SK-N-SH treated with all-trans-retinoic acid at 6 μM for 48 hours (cell line): ENCODE data around the gene ABCD1.

Experiments used
- ATAC-seq: fragments of 200-7000 bp; cut with Tn5 transposase; 3 replicates; pipeline ENCODE4 v1.9.1; 2020; ENCODE audit warnings: mild to moderate bottlenecking, moderate library complexity
- ARNTL ChIP-seq: fragments of 450-650 bp; formaldehyde crosslinking; IDR thresholded peaks from 2 replicates; pipeline ENCODE4 v1.5.0; 2020; ENCODE audit warnings: low read depth, mild to moderate bottlenecking, moderate library complexity, borderline replicate concordance
- CSDC2 ChIP-seq: fragments of 250-450 bp; sonication (Bioruptor Pico); IDR thresholded peaks from 2 replicates; pipeline ENCODE4 v1.5.0; 2020; ENCODE audit warnings: mild to moderate bottlenecking, moderate library complexity
- ESRRG ChIP-seq: fragments of 250-450 bp; sonication (Bioruptor Pico); IDR thresholded peaks from 2 replicates; pipeline ENCODE4 v1.6.1; 2021; ENCODE audit warnings: mild to moderate bottlenecking
- GLIS3 ChIP-seq: fragments of 250-450 bp; sonication (Bioruptor Pico); IDR thresholded peaks from 2 replicates; pipeline ENCODE4 v1.5.0; 2020; ENCODE audit warnings: mild to moderate bottlenecking, moderate library complexity
- ISL1 ChIP-seq: fragments of 250-450 bp; sonication (Bioruptor Pico); IDR thresholded peaks from 2 replicates; pipeline ENCODE4 v2.1.2; 2022; ENCODE audit warnings: mild to moderate bottlenecking, moderate library complexity
- PATZ1 ChIP-seq: fragments of 250-450 bp; sonication (Bioruptor Pico); IDR thresholded peaks from 2 replicates; pipeline ENCODE4 v1.8.0; 2020; ENCODE audit warnings: mild to moderate bottlenecking, moderate library complexity, borderline replicate concordance
- POU6F1 ChIP-seq: fragments of 250-450 bp; sonication (Bioruptor Pico); IDR thresholded peaks from 2 replicates; pipeline ENCODE4 v1.8.0; 2021; ENCODE audit warnings: low read depth, mild to moderate bottlenecking, moderate library complexity, borderline replicate concordance
- PPARA ChIP-seq: fragments of 250-450 bp; sonication (Bioruptor Pico); IDR thresholded peaks from 2 replicates; pipeline ENCODE4 v1.5.0; 2020; ENCODE audit warnings: mild to moderate bottlenecking, borderline replicate concordance
- TCF4 ChIP-seq: fragments of 250-450 bp; sonication (Bioruptor Pico); IDR thresholded peaks from 2 replicates; pipeline ENCODE4 v1.8.0; 2021; ENCODE audit warnings: mild to moderate bottlenecking, moderate library complexity, borderline replicate concordance
- TOX ChIP-seq: fragments of 250-450 bp; sonication (Bioruptor Pico); IDR thresholded peaks from 2 replicates; pipeline ENCODE4 v1.8.0; 2021; ENCODE audit warnings: mild to moderate bottlenecking, moderate library complexity, borderline replicate concordance
- TSHZ2 ChIP-seq: fragments of 250-450 bp; sonication (Bioruptor Pico); IDR thresholded peaks from 2 replicates; pipeline ENCODE4 v1.5.0; 2020; ENCODE audit warnings: mild to moderate bottlenecking, moderate library complexity
- ZC3H10 ChIP-seq: fragments of 250-450 bp; sonication (Bioruptor Pico); IDR thresholded peaks from 2 replicates; pipeline ENCODE4 v1.5.1; 2021; ENCODE audit warnings: mild to moderate bottlenecking, moderate library complexity
- ZFP3 ChIP-seq: fragments of 250-450 bp; sonication (Bioruptor Pico); IDR thresholded peaks from 2 replicates; pipeline ENCODE4 v1.5.0; 2020; ENCODE audit warnings: mild to moderate bottlenecking, moderate library complexity
- ZFP30 ChIP-seq: fragments of 450-650 bp; formaldehyde crosslinking; IDR thresholded peaks from 2 replicates; pipeline ENCODE4 v1.5.0; 2022; ENCODE audit warnings: mild to moderate bottlenecking, moderate library complexity
- ZNF565 ChIP-seq: fragments of 450-650 bp; formaldehyde crosslinking; conservative IDR thresholded peaks from 2 replicates; pipeline ENCODE4 v1.5.0; 2020; ENCODE audit warnings: low read depth, mild to moderate bottlenecking, moderate library complexity
- ZNF70 ChIP-seq: fragments of 450-650 bp; formaldehyde crosslinking; IDR thresholded peaks from 2 replicates; pipeline ENCODE4 v1.5.0; 2020; ENCODE audit warnings: mild to moderate bottlenecking, moderate library complexity
- ZNF8 ChIP-seq: fragments of 450-650 bp; formaldehyde crosslinking; IDR thresholded peaks from 2 replicates; pipeline ENCODE4 v1.5.0; 2020; ENCODE audit warnings: mild to moderate bottlenecking, moderate library complexity
- TF ChIP-seq, protein P1 (sequence below): fragments of 250-450 bp; sonication (Bioruptor Pico); IDR thresholded peaks from 2 replicates; pipeline ENCODE4 v1.5.1; 2021; ENCODE audit warnings: mild to moderate bottlenecking, moderate library complexity

ABCD1 gene

DNA sequence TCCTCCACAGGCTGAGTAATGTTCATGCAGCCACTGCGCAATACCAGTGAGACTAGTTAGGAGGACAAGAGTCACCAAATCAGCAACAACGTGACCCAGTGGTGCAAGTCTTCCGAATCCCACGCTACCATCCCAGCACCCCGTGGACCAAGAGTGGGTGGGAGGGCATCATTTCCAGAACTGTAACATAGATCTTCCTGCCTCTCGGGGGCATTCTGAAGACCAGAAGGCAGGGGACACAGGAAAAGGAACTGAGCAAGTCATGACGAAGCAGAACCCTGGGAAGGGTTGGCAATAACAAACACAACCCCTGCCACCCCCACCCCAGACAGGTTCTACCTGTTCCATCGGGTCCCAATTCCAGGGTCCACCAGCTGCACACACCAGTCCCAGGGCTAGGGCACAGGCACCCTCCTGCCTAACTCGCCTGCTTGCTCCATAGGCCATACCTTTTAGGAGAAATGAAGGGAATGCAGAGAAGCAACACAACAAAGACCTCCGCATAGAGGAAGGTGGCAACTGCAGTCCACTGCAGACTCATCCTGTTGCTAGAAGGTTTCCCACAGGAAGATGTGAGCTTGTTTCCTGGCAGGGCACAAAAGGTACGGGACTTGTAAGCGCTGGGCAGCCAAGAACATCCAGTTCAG lies 1.8 kb upstream of the ABCD1 start (continued):
- TF ChIP-seq TSHZ2 (CRISPR knock-in tag) (no peak), TOX (CRISPR knock-in tag) (no peak), ESRRG (CRISPR knock-in tag) (no peak), ZFP30 (CRISPR knock-in tag) (no peak)

DNA sequence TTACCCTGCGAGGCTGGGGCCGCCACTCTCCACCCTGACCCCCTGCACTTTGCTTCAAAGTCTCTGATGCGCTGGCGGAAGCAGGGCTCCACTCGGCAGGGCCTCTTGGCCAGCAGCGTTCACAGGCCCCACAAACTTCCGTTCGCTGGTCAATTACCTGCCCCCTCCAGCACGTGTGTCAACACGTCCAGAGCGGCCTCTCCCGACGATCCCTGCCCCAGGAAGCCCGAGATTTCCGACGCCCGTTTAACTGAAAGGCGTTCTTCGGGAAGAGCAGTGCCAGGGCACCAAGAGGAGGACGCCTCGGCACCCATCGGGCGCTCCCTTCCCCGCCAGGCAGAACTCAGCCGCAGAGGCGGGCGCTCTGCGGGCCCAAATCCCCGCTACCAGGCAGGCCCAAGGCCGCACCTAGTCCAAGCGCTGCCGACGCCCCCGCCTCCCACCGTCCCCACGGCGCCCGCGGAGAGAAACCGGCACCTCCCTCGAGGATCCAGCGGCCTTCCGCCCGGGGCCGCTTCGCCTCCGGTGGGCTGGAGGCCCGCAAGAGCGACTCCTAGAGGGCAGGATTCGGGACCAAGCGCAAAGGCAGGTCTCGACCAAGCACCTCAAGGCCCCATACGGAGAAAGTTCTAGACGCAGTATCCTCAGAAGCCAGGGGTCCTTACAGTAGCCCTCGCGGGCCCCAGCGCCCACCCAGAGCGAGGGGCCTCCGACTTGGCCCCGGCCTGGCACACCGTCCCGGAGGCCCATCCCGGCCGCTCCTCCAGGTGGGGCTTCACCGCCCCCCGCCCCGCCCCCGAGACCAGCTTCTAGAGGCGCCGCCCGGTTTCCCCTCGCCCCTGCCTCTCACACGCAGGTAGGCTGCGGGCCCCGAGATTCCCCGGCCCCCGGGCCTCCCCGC lies 1.1 kb upstream of the ABCD1 start:
- TF ChIP-seq ARNTL (CRISPR knock-in tag) (no peak), ZC3H10 (CRISPR knock-in tag) (no peak), CSDC2 (CRISPR knock-in tag) (no peak), GLIS3 (CRISPR knock-in tag) (no peak), ZNF565 (CRISPR knock-in tag) (no peak), ZNF8 (CRISPR knock-in tag) (no peak), ESRRG (CRISPR knock-in tag) (no peak), ZFP3 (CRISPR knock-in tag) (no peak), TCF4 (CRISPR knock-in tag) (no peak), PPARA (CRISPR knock-in tag) (no peak), POU6F1 (no peak), PATZ1 (CRISPR knock-in tag) (no peak)
- TF ChIP-seq, all 23 proteins: peak for 0
- ATAC-seq: peak; percentile 42

DNA sequence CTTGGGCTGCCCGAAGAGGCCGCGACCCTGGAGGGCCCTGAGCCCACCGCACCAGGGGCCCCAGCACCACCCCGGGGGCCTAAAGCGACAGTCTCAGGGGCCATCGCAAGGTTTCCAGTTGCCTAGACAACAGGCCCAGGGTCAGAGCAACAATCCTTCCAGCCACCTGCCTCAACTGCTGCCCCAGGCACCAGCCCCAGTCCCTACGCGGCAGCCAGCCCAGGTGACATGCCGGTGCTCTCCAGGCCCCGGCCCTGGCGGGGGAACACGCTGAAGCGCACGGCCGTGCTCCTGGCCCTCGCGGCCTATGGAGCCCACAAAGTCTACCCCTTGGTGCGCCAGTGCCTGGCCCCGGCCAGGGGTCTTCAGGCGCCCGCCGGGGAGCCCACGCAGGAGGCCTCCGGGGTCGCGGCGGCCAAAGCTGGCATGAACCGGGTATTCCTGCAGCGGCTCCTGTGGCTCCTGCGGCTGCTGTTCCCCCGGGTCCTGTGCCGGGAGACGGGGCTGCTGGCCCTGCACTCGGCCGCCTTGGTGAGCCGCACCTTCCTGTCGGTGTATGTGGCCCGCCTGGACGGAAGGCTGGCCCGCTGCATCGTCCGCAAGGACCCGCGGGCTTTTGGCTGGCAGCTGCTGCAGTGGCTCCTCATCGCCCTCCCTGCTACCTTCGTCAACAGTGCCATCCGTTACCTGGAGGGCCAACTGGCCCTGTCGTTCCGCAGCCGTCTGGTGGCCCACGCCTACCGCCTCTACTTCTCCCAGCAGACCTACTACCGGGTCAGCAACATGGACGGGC lies 579 bp downstream of the ABCD1 start:
- ATAC-seq: no peak
- TF ChIP-seq GLIS3 (CRISPR knock-in tag) (no peak), ISL1 (CRISPR knock-in tag) (no peak), TCF4 (CRISPR knock-in tag) (no peak), ZNF70 (CRISPR knock-in tag) (no peak), ZC3H10 (CRISPR knock-in tag) (no peak), ZFP3 (CRISPR knock-in tag) (no peak), PPARA (CRISPR knock-in tag) (no peak), ZFP30 (CRISPR knock-in tag) (no peak)
- TF ChIP-seq, protein P1, sequence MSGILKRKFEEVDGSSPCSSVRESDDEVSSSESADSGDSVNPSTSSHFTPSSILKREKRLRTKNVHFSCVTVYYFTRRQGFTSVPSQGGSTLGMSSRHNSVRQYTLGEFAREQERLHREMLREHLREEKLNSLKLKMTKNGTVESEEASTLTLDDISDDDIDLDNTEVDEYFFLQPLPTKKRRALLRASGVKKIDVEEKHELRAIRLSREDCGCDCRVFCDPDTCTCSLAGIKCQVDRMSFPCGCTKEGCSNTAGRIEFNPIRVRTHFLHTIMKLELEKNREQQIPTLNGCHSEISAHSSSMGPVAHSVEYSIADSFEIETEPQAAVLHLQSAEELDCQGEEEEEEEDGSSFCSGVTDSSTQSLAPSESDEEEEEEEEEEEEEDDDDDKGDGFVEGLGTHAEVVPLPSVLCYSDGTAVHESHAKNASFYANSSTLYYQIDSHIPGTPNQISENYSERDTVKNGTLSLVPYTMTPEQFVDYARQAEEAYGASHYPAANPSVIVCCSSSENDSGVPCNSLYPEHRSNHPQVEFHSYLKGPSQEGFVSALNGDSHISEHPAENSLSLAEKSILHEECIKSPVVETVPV: no peak
